ENCODE data around the gene SLC7A14.

DNA sequence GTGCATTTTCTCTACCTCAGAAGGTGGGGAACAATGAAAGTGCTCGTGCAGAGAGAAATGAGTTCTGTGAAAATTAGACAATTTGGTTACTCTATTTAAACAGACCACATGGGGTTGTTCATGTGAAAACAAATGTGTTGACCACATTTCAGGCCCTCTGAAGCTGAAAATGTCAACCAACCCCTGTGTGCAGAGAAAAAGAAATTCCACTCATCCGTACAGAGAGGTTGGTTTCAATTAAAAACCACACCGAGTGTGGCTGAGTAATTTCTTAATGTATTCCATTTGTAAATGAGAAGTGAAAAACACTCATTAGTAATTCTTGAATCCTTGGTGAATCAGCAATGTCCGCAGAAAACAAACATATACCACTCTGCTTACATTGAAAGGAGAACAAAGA lies 46.9 kb upstream of the SLC7A14 start:
- TF ChIP-seq, protein P1, sequence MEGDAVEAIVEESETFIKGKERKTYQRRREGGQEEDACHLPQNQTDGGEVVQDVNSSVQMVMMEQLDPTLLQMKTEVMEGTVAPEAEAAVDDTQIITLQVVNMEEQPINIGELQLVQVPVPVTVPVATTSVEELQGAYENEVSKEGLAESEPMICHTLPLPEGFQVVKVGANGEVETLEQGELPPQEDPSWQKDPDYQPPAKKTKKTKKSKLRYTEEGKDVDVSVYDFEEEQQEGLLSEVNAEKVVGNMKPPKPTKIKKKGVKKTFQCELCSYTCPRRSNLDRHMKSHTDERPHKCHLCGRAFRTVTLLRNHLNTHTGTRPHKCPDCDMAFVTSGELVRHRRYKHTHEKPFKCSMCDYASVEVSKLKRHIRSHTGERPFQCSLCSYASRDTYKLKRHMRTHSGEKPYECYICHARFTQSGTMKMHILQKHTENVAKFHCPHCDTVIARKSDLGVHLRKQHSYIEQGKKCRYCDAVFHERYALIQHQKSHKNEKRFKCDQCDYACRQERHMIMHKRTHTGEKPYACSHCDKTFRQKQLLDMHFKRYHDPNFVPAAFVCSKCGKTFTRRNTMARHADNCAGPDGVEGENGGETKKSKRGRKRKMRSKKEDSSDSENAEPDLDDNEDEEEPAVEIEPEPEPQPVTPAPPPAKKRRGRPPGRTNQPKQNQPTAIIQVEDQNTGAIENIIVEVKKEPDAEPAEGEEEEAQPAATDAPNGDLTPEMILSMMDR (IDR thresholded peaks at IDR 0.05; ENCODE audit: insufficient read depth, low read length, poor library complexity, severe bottlenecking), result no peak
- no peak for TF ChIP-seq EZH2phosphoT487 (conservative IDR thresholded peaks at IDR 0.05; ENCODE audit: low read length)
